Liver (tissue), 9 donors: ENCODE data around the gene RAB3C. TPM values are rescaled to one million over a fixed set of nuclear protein-coding genes. Genes with fewer than 3 reads are reported as not detected.

Experiments used
- DNase-seq: peaks from one replicate; pipeline ENCODE4 v3.0.0-alpha.2; 2017; ENCODE audit warnings: low spot score
- H3K27ac ChIP-seq, 2 donors: one replicate each; pipeline ENCODE4 v1.7.0; 2013; ENCODE audit warnings: inconsistent platforms in 2 of 2, low read length in 2 of 2, control low read depth in 1 of 2, low read depth in 1 of 2, mild to moderate bottlenecking in 1 of 2
- H3K27me3 ChIP-seq, 4 donors: one replicate each; pipeline versions ENCODE4 v1.6.1 to v1.7.0; 2013; ENCODE audit warnings: low read length in 3 of 4, inconsistent platforms in 1 of 4, mild to moderate bottlenecking in 1 of 4, moderate library complexity in 1 of 4; ENCODE audit not compliant: control insufficient read depth in 4 of 4, insufficient read depth in 4 of 4
- H3K36me3 ChIP-seq, 4 donors: one replicate each; pipeline versions ENCODE4 v1.6.1 to v1.7.0; 2013; ENCODE audit warnings: low read length in 3 of 4, mild to moderate bottlenecking in 3 of 4, low read depth in 1 of 4, moderate library complexity in 1 of 4; ENCODE audit not compliant: control insufficient read depth in 4 of 4, insufficient read depth in 3 of 4
- H3K4me1 ChIP-seq, 4 donors: one replicate each; pipeline versions ENCODE4 v1.6.1 to v1.7.0; 2013; ENCODE audit warnings: low read length in 3 of 4, mild to moderate bottlenecking in 3 of 4, moderate library complexity in 1 of 4; ENCODE audit not compliant: control insufficient read depth in 4 of 4, insufficient read depth in 4 of 4
- H3K4me3 ChIP-seq, 3 donors: one replicate each; pipeline versions ENCODE4 v1.6.1 to v1.7.0; 2013; ENCODE audit warnings: low read length in 3 of 3, control low read depth in 1 of 3, low read depth in 1 of 3, mild to moderate bottlenecking in 1 of 3
- H3K9ac ChIP-seq, 2 donors: one replicate each; pipeline ENCODE4 v1.7.0; 2013; ENCODE audit warnings: low read length in 2 of 2, mild to moderate bottlenecking in 2 of 2, moderate library complexity in 2 of 2, control low read depth in 1 of 2, low read depth in 1 of 2
- H3K9me3 ChIP-seq, 4 donors: one replicate each; pipeline versions ENCODE4 v1.6.1 to v1.7.0; 2013; ENCODE audit warnings: low read length in 3 of 4; ENCODE audit not compliant: control insufficient read depth in 4 of 4
- EGR1 ChIP-seq, 2 donors: IDR thresholded peaks; 2 replicates each; pipeline ENCODE4 v1.6.1; 2016 to 2018; ENCODE audit warnings: antibody characterized with exemption in 2 of 2, low read depth in 2 of 2
- FOXA1 ChIP-seq: IDR thresholded peaks from 2 replicates; pipeline ENCODE4 v1.6.1; 2016; ENCODE audit warnings: antibody characterized with exemption
- FOXA2 ChIP-seq: IDR thresholded peaks from 2 replicates; pipeline ENCODE4 v1.6.1; 2016; ENCODE audit warnings: antibody characterized with exemption
- GABPA ChIP-seq, 2 donors: IDR thresholded peaks in 1 of 2; conservative IDR thresholded peaks in 1 of 2; 2 replicates each; pipeline ENCODE4 v1.6.1; 2016; ENCODE audit warnings: antibody characterized with exemption in 2 of 2, mild to moderate bottlenecking in 1 of 2, moderate library complexity in 1 of 2
- HNF4A ChIP-seq, 2 donors: conservative IDR thresholded peaks; 2 replicates each; pipeline ENCODE4 v1.6.1; 2016; ENCODE audit warnings: antibody characterized with exemption in 2 of 2, mild to moderate bottlenecking in 2 of 2
- HNF4G ChIP-seq: IDR thresholded peaks from 2 replicates; pipeline ENCODE4 v1.6.1; 2016; ENCODE audit warnings: antibody characterized with exemption
- JUND ChIP-seq, 2 donors: IDR thresholded peaks; 2 replicates each; pipeline ENCODE4 v1.6.1; 2016; ENCODE audit warnings: antibody characterized with exemption in 2 of 2
- NR2F2 ChIP-seq: IDR thresholded peaks from 2 replicates; pipeline ENCODE4 v1.6.1; 2016; ENCODE audit warnings: antibody characterized with exemption
- RAD21 ChIP-seq, 2 donors: IDR thresholded peaks; 2 replicates each; pipeline ENCODE4 v1.6.1; 2016; ENCODE audit warnings: antibody characterized with exemption in 2 of 2, mild to moderate bottlenecking in 2 of 2
- RXRA ChIP-seq, 2 donors: IDR thresholded peaks; 2 replicates each; pipeline ENCODE4 v1.6.1; 2017 to 2018; ENCODE audit warnings: antibody characterized with exemption in 2 of 2, mild to moderate bottlenecking in 1 of 2
- SP1 ChIP-seq: IDR thresholded peaks from 2 replicates; pipeline ENCODE4 v1.6.1; 2018; ENCODE audit warnings: antibody characterized with exemption, mild to moderate bottlenecking
- TAF1 ChIP-seq: conservative IDR thresholded peaks from 2 replicates; pipeline ENCODE4 v1.6.1; 2016; ENCODE audit warnings: antibody characterized with exemption, mild to moderate bottlenecking
- YY1 ChIP-seq: IDR thresholded peaks from 2 replicates; pipeline ENCODE4 v1.6.1; 2016; ENCODE audit warnings: antibody characterized with exemption, mild to moderate bottlenecking
- WGBS: extraction: QIAGEN DNeasy Blood & Tissue Kit; methylation state at CpG from one replicate; pipeline ENCODE4 v1.1.7; 2013; 5-methylcytosine and 5-hydroxymethylcytosine counted together
- polyA plus RNA-seq, 2 donors: library from polyadenylated mRNA; stranded (reverse) in 1 of 2; unstranded in 1 of 2; fragments of 200-250 nt in 1 of 2; fragments of >200 nt in 1 of 2; fragmentation: Nextera tagmentation in 1 of 2; extraction: Ambion mirVana in 1 of 2; gene quantifications; one replicate each; pipeline versions ENCODE4 v1.2.1 to v1.2.3, GENCODE V29; 2013 to 2015
- total RNA-seq, 2 donors: library from RNA; depleted of rRNA; stranded (reverse); fragments of >200 nt; gene quantifications; one replicate each; pipeline ENCODE4 v1.2.3, GENCODE V29; 2014
- TF ChIP-seq, protein P1 (sequence below): fragments of 150-350 bp; IDR thresholded peaks from 2 replicates; pipeline ENCODE4 v1.5.1; 2017; ENCODE audit warnings: improper control_type of control experiment, low read depth, low read length; ENCODE audit not compliant: missing input control
- TF ChIP-seq, protein P2 (sequence below): IDR thresholded peaks from 2 replicates; pipeline ENCODE4 v1.6.1; 2016; ENCODE audit warnings: antibody characterized with exemption
- TF ChIP-seq, protein P3 (sequence below): IDR thresholded peaks from 2 replicates; pipeline ENCODE4 v1.6.1; 2016; ENCODE audit warnings: antibody characterized with exemption
- TF ChIP-seq, protein P4 (sequence below): IDR thresholded peaks from 2 replicates; pipeline ENCODE4 v1.6.1; 2016; ENCODE audit warnings: antibody characterized with exemption, mild to moderate bottlenecking
- TF ChIP-seq, protein P5 (sequence below): IDR thresholded peaks from 2 replicates; pipeline ENCODE4 v1.6.1; 2016; ENCODE audit warnings: antibody characterized with exemption
- donor health status: healthy.
- donor health status: healthy.
- donor health status: healthy.
- donor health status: healthy.
- donor health status: healthy.

RAB3C gene
- total and polyA plus RNA-seq, 4 donors, result 0.72 to 4.6 (median 1.3) TPM

DNA sequence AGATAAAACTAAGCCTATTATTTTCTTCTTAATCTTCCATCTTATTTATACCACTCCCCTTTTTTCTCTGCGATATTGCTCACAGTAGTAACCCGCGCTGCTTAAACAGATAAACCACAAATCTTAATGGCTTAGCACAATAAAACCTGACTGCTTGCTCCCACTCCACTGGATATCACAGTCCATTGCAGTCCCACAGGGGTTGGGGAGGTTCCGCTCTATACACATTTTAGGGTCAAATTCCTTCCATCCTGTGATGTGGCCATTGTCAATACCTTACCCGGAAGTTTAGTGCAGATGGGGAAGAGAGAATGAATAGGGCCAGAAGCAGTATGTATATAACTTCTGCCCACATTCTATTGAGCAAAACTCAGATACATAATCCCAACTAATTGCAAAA is 193.7 kb downstream of the RAB3C start:
- TF ChIP-seq RXRA (IDR thresholded peaks at IDR 0.05), result no peak
- TF ChIP-seq, protein P1, sequence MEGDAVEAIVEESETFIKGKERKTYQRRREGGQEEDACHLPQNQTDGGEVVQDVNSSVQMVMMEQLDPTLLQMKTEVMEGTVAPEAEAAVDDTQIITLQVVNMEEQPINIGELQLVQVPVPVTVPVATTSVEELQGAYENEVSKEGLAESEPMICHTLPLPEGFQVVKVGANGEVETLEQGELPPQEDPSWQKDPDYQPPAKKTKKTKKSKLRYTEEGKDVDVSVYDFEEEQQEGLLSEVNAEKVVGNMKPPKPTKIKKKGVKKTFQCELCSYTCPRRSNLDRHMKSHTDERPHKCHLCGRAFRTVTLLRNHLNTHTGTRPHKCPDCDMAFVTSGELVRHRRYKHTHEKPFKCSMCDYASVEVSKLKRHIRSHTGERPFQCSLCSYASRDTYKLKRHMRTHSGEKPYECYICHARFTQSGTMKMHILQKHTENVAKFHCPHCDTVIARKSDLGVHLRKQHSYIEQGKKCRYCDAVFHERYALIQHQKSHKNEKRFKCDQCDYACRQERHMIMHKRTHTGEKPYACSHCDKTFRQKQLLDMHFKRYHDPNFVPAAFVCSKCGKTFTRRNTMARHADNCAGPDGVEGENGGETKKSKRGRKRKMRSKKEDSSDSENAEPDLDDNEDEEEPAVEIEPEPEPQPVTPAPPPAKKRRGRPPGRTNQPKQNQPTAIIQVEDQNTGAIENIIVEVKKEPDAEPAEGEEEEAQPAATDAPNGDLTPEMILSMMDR, result no peak
- no peak for TF ChIP-seq FOXA1
- no peak for TF ChIP-seq EGR1 (IDR thresholded peaks at IDR 0.05; ENCODE audit: low read depth in 2 of 2)
- WGBS, result 93% methylated on average over 5 of the region's 5 CpGs

DNA sequence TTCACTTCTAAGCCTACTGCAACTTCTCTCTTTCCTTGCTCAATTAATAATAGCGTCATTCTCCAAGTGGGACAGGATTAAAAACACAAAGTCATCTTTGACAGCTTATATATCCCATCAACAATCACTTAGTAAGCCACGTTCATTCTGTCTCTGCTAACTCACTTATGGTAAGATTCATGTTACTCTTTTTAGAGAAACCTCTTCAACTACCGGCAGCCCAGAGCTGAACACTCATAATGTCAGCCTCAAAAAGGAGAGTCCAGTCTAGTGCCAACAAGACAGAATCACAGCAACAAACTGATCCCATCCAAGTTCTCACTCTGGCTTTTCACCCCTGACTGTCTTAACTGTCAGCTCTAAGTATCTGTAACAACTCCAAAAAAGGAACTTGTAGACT is 196.0 kb downstream of the RAB3C start:
- no peaks in the 10 kb centered on the region for H3K9me3 ChIP-seq
- H3K27me3 ChIP-seq, result no peaks in the 10 kb centered on the region
- TF ChIP-seq TAF1 (no peak), HNF4A (conservative IDR thresholded peaks at IDR 0.05) (no peak), SP1 (no peak), NR2F2 (no peak)
- no peaks in the 10 kb centered on the region for H3K36me3 ChIP-seq
- no peak overlapping the region for H3K9ac ChIP-seq
- peaks cover 0 to under 1% (median 0%) of the 10 kb centered on the region in 4 donors for H3K4me1 ChIP-seq
- no peak for DNase-seq
- WGBS, result 95% methylated on average over 3 of the region's 3 CpGs
- no peak overlapping the region for H3K27ac ChIP-seq
- H3K4me3 ChIP-seq, result no peak overlapping the region

More for the DNA sequence above, 193.7 kb downstream of the RAB3C start:
- no peaks in the 10 kb centered on the region for H3K36me3 ChIP-seq
- no peaks in the 10 kb centered on the region for H3K9me3 ChIP-seq
- no peak for DNase-seq
- no peak overlapping the region for H3K4me3 ChIP-seq
- no peaks in the 10 kb centered on the region for H3K27me3 ChIP-seq
- H3K9ac ChIP-seq, result no peak overlapping the region
- H3K27ac ChIP-seq, result no peak overlapping the region
- H3K4me1 ChIP-seq, result peaks cover 0 to 10% (median 1%) of the 10 kb centered on the region in 4 donors

DNA sequence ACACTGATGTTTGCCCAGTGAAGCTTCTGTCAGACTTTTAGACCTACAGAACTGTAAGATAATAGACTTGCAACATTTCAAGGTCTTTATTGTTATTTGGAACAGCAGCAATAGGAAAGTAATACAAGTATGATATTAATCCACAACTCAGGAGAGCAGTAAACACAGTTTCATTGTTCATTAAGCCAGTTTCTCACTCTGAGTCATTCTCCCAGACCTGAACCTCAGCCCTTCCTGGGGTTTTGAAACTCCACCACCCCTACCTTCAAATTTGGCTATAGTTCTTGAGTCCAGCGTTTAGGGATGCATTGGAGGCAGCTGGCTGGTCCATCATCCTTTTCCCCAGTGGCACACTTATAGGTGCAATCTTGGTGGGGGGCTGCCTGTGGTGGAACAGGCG is 203.2 kb downstream of the RAB3C start:
- Histone ChIP-seq H3K4me3 (no peak overlapping the region), H3K9me3 (peaks cover 0 to 6% (median 2%) of the 10 kb centered on the region in 4 donors), H3K9ac (no peak overlapping the region), H3K4me1 (no peaks in the 10 kb centered on the region), H3K27me3 (no peaks in the 10 kb centered on the region), H3K36me3 (no peaks in the 10 kb centered on the region), H3K27ac (no peak overlapping the region)
- DNase-seq, result no peak
- 87% methylated on average over 2 of the region's 2 CpGs for WGBS
- TF ChIP-seq YY1 (no peak), SP1 (no peak), HNF4G (no peak), NR2F2 (no peak), GABPA (IDR thresholded peaks at IDR 0.05 in 1 of 2, conservative IDR thresholded peaks at IDR 0.05 in 1 of 2) (no peak), HNF4A (conservative IDR thresholded peaks at IDR 0.05) (no peak), JUND (IDR thresholded peaks at IDR 0.05) (no peak), FOXA1 (no peak), TAF1 (no peak), RAD21 (IDR thresholded peaks at IDR 0.05) (no peak), FOXA2 (no peak), EGR1 (IDR thresholded peaks at IDR 0.05; ENCODE audit: low read depth in 2 of 2) (no peak), RXRA (IDR thresholded peaks at IDR 0.05) (no peak)
- TF ChIP-seq, protein P1, result no peak
- TF ChIP-seq, protein P2, sequence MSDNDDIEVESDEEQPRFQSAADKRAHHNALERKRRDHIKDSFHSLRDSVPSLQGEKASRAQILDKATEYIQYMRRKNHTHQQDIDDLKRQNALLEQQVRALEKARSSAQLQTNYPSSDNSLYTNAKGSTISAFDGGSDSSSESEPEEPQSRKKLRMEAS, result no peak
- TF ChIP-seq, protein P3, sequence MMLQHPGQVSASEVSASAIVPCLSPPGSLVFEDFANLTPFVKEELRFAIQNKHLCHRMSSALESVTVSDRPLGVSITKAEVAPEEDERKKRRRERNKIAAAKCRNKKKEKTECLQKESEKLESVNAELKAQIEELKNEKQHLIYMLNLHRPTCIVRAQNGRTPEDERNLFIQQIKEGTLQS, result no peak
- TF ChIP-seq, protein P4, sequence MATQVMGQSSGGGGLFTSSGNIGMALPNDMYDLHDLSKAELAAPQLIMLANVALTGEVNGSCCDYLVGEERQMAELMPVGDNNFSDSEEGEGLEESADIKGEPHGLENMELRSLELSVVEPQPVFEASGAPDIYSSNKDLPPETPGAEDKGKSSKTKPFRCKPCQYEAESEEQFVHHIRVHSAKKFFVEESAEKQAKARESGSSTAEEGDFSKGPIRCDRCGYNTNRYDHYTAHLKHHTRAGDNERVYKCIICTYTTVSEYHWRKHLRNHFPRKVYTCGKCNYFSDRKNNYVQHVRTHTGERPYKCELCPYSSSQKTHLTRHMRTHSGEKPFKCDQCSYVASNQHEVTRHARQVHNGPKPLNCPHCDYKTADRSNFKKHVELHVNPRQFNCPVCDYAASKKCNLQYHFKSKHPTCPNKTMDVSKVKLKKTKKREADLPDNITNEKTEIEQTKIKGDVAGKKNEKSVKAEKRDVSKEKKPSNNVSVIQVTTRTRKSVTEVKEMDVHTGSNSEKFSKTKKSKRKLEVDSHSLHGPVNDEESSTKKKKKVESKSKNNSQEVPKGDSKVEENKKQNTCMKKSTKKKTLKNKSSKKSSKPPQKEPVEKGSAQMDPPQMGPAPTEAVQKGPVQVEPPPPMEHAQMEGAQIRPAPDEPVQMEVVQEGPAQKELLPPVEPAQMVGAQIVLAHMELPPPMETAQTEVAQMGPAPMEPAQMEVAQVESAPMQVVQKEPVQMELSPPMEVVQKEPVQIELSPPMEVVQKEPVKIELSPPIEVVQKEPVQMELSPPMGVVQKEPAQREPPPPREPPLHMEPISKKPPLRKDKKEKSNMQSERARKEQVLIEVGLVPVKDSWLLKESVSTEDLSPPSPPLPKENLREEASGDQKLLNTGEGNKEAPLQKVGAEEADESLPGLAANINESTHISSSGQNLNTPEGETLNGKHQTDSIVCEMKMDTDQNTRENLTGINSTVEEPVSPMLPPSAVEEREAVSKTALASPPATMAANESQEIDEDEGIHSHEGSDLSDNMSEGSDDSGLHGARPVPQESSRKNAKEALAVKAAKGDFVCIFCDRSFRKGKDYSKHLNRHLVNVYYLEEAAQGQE, result no peak
- TF ChIP-seq, protein P5, sequence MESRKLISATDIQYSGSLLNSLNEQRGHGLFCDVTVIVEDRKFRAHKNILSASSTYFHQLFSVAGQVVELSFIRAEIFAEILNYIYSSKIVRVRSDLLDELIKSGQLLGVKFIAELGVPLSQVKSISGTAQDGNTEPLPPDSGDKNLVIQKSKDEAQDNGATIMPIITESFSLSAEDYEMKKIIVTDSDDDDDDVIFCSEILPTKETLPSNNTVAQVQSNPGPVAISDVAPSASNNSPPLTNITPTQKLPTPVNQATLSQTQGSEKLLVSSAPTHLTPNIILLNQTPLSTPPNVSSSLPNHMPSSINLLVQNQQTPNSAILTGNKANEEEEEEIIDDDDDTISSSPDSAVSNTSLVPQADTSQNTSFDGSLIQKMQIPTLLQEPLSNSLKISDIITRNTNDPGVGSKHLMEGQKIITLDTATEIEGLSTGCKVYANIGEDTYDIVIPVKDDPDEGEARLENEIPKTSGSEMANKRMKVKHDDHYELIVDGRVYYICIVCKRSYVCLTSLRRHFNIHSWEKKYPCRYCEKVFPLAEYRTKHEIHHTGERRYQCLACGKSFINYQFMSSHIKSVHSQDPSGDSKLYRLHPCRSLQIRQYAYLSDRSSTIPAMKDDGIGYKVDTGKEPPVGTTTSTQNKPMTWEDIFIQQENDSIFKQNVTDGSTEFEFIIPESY, result no peak
